GM12875 (cell line): ENCODE results near the gene TEX11.

ENCODE experiments used
- H3K4me3 ChIP-seq: one replicate; pipeline ENCODE4 v1.5.1; 2011; ENCODE audit warnings: low read depth, low read length, control low read depth
- CTCF ChIP-seq: IDR thresholded peaks from 2 replicates; pipeline ENCODE4 v1.5.1; 2011; ENCODE audit warnings: low read depth, mild to moderate bottlenecking, control low read depth, inconsistent platforms, low read length, moderate library complexity, borderline replicate concordance; ENCODE audit not compliant: insufficient read depth

The TEX11 gene

GRCh38 chrX:70908541-70908940 is at the start of gene TEX11:
Gene TEX11, minus strand, starts transcription at chrX:70908711. Its CDS starts 922 bp downstream, at chrX:70907789.
- TF ChIP-seq CTCF = no peak
- H3K4me3 ChIP-seq = no peak within 1 kb of the TSS

GRCh38 chrX:70954871-70955270 is 46.4 kb upstream of the TEX11 start:
- no peak for TF ChIP-seq CTCF
- no peak overlapping the region for H3K4me3 ChIP-seq

DNA sequence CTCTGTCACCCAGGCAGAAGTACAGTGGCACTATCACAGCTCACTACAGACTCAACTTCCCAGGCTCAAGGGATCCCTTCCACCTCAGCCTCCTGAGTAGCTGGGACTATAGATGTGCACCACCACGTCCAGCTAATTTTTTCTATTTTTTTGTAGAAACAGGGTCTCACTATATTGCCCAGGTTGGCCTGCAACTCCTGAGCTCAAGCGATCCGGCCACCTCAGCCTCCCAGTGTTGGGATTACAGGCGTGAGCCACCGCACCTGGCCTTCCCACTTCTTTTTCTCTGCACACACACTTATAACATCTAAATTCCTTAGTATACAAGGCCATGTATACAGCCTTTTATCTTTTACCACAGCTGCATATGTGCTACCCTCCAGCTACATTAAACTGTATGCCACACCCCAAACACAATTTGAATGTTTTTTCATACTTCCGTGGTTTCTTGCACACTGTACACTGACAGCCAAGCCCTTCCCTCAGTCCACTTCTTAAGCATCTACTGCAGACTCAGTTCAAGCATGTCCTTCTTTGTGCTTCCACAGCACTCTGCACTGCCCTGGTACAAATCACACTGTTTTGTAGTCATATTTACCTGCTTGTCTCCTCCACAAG is 15.9 kb upstream of the TEX11 start:
- no peak for TF ChIP-seq CTCF
- no peak overlapping the region for H3K4me3 ChIP-seq

DNA sequence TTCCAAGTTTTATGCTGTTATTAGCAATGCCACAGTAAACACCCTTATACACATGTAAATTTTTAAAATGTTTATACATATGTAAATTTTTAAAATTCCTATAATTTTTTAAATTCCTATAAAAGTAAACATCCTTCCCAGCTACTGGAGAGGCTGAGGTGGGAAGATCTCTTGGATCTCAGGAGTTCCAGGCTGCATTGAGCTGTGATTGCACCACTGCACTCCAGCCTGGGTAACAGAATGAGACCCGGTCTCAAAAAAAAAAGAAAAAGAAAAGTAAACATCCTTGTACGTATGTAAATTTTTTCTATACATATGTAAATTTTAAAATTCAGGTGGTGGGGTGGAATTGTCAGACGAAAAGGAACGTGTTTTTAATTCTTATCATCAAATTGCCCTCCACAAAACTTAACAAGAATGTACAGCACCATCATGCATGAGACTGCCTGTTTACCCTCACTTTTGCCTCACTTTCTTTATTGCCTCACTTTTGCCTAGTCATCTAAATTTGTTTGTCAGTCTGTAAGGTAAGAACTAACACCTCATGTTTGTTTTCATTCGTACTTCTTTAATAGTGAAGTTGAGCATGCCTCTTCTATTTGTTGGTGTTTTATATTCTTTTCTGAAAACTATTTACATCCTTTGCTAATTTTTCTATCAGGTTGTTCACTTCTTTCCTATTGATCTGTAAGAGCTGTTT is 14.4 kb upstream of the TEX11 start:
- H3K4me3 ChIP-seq = no peak overlapping the region
- no peak for TF ChIP-seq CTCF

DNA sequence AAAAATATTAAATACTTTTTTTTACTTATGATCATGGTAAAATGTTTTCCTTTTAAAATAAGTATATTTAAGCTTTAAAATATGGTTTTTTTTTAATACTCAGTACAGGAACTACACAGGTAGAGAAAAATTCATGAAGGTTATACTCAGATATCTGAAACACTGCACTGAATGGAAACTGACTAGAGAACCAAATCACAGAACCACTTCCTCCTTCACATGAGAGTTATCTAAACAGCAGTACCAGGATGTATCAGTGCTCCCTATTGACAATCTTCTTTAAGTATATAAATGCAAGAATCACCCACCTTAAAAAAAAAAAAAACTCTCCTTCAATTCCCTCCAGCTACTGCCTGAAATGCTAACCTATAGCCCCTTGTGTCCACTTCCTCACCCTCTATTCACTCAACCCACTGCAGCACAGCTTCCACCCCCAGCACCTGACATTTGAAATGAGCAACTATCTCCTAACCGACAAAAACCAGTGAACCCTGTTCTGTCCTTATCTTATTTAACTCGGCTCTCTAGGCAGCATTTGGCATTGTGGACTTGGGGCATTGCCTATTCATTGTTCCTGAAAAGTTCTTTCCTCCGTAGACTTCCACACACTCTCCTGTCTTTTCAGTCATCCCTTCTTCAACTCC is 13.3 kb upstream of the TEX11 start:
- TF ChIP-seq CTCF = no peak
- no peak overlapping the region for H3K4me3 ChIP-seq

GRCh38 chrX:70916754-70917153 is 8.2 kb upstream of the TEX11 start:
- no peak for TF ChIP-seq CTCF

More at GRCh38 chrX:70916754-70917153, 8.2 kb upstream of the TEX11 start:
- no peak overlapping the region for H3K4me3 ChIP-seq
